HUES6 (cell line): ENCODE measurements around the gene TMEM238L.

Experiments used
- H3K27ac ChIP-seq: 2 replicates; pipeline ENCODE4 v1.7.0; 2013; ENCODE audit warnings: low read depth, mild to moderate bottlenecking, low read length, inconsistent platforms
- H3K27me3 ChIP-seq: 2 replicates; pipeline ENCODE4 v1.6.1; 2013; ENCODE audit warnings: low read length; ENCODE audit not compliant: control insufficient read depth, insufficient read depth
- H3K36me3 ChIP-seq: 2 replicates; pipeline ENCODE4 v1.6.1; 2013; ENCODE audit warnings: low read length; ENCODE audit not compliant: control insufficient read depth, insufficient read depth
- H3K4me1 ChIP-seq: 2 replicates; pipeline ENCODE4 v1.6.1; 2013; ENCODE audit warnings: low read length; ENCODE audit not compliant: control insufficient read depth, insufficient read depth
- H3K4me3 ChIP-seq: 2 replicates; pipeline ENCODE4 v1.5.1; 2013; ENCODE audit warnings: low read depth, low read length
- H3K9ac ChIP-seq: one replicate; pipeline ENCODE4 v1.6.1; 2013; ENCODE audit warnings: mild to moderate bottlenecking, low read length
- H3K9me3 ChIP-seq: 2 replicates; pipeline ENCODE4 v1.6.1; 2013; ENCODE audit warnings: low read depth, low read length; ENCODE audit not compliant: control insufficient read depth, insufficient read depth

TMEM238L gene

DNA sequence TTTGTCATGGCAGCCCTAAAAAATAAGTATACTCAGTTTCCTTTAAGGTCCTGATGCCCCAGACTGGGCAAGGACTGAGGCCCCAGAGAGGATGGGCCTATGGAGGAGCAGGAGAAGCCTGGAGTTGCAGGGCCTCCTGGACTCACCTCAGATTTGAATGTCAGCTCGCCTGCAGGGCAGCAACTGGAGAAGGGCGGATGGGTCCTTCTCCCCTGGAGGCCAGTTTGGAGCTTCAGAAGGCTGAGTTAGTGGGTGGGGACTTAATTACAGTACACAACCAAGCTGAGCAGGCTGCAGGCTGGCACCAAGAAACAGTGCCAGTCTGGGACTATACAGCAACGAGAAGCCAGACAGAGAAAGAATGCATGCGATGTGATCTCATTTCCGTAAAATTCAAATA lies 27.8 kb upstream of the TMEM238L start:
- H3K4me1 ChIP-seq: peaks cover 14% of the 10 kb centered on the region
- no peaks in the 10 kb centered on the region for H3K27me3 ChIP-seq
- no peaks in the 10 kb centered on the region for H3K36me3 ChIP-seq
- H3K9ac ChIP-seq: no peak overlapping the region
- no peaks in the 10 kb centered on the region for H3K9me3 ChIP-seq
- H3K4me3 ChIP-seq: no peak overlapping the region
- no peak overlapping the region for H3K27ac ChIP-seq

DNA sequence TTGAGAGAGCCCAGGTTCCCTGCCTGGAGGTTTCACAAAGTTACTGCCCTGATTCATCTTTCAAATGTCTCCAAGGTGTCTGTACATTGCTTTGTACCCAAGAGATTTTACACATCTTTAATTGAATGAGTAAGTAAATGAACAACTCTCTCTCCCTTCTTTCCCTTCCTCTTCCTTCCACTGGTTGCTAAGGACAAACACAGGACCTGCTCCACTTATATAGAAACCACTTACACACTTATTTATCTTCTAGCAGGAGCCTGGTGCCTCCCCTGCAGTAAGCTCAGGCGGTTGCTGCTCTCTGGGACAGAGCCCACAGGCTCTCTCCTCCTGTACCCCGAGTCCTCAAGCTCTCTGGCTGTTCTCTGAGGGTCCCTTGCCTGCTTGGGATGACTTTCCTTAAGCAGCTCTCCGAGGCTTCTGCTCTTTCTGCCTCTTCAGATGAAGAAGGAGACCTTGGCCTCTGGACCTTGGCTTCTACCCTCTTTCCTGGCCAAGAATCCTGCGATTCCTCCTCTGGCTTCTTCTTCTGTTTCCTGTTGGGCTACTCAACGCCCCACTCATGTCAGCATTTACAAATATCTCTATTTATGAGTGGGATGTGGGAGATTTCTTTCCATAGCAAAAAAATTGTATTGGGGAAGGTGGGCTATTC lies 24.1 kb upstream of the TMEM238L start:
- H3K9ac ChIP-seq: no peak overlapping the region
- H3K27me3 ChIP-seq: no peaks in the 10 kb centered on the region
- H3K27ac ChIP-seq: no peak overlapping the region
- H3K4me1 ChIP-seq: peaks cover 14% of the 10 kb centered on the region
- H3K36me3 ChIP-seq: no peaks in the 10 kb centered on the region
- H3K4me3 ChIP-seq: no peak overlapping the region
- H3K9me3 ChIP-seq: no peaks in the 10 kb centered on the region

DNA sequence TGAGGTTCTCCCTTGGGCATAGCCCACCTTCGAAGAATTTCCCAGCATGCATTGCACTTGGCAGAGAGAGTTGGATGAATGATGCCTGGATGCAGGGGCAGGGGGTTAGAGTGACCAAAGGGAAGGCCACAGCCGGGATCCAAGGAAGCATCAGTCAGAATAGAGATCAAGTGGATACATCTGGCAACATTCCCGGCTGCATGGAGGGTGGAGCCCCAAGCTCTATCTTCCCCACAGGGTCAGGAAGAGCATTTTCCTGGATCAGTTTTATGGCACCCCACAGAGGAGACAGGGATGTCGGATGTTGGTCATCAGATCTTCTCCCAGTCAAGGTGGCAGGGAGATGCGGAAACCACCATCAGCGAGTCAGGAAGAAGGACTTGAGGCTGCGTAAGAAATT lies 21.0 kb upstream of the TMEM238L start:
- no peak overlapping the region for H3K9ac ChIP-seq
- no peak overlapping the region for H3K27ac ChIP-seq
- H3K27me3 ChIP-seq: no peaks in the 10 kb centered on the region
- H3K4me1 ChIP-seq: peaks cover 19% of the 10 kb centered on the region
- no peaks in the 10 kb centered on the region for H3K9me3 ChIP-seq
- H3K36me3 ChIP-seq: no peaks in the 10 kb centered on the region
- no peak overlapping the region for H3K4me3 ChIP-seq

DNA sequence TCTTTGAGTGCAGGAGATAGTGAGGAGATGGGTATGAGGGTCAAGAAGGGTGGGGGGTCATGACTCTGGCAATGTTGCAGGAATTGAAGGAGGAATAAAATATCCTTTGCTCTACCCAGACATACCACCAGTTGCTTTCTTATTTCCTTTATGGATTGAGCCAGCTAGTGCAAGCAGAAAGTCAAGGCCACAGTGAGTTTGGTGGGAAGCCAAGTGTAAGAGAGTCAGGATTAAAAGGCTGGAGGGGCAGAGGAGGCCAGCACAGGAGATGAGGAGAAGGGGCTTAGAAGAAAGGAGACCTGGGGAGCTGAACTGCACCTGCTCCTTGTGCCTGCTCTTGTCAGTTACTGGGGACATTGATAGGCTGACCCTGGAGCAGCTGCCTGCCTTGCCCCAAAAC lies 17.9 kb upstream of the TMEM238L start:
- Histone ChIP-seq H3K36me3 (no peaks in the 10 kb centered on the region), H3K27ac (no peak overlapping the region), H3K4me3 (no peak overlapping the region), H3K9ac (no peak overlapping the region), H3K27me3 (no peaks in the 10 kb centered on the region), H3K9me3 (no peaks in the 10 kb centered on the region), H3K4me1 (peaks cover 7% of the 10 kb centered on the region; the same call in 1 of the 2 replicates)

DNA sequence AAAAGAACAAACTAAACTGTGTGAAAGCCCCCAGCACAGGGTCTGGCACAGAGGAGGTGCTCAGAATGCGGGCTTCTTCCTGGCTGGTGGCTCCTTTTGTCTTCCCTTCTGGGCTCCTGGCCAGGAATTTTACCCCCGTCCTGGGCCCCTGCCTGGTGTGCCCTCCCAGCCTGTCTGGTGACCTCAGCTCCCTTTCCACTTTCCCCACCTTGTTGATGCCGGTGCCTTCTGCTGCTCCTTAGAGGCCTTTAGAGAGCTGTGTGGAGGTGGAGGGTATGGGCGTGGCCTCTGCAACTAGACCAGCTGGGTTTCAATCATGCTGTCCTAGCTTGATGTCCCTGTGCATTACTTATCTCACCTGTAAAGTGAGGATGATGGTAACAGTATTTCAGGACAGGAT lies 17.2 kb upstream of the TMEM238L start:
- no peaks in the 10 kb centered on the region for H3K9me3 ChIP-seq
- H3K36me3 ChIP-seq: no peaks in the 10 kb centered on the region
- no peaks in the 10 kb centered on the region for H3K27me3 ChIP-seq
- no peak overlapping the region for H3K9ac ChIP-seq
- no peak overlapping the region for H3K4me3 ChIP-seq
- peaks cover 7% of the 10 kb centered on the region; the same call in 1 of the 2 replicates for H3K4me1 ChIP-seq
- no peak overlapping the region for H3K27ac ChIP-seq

DNA sequence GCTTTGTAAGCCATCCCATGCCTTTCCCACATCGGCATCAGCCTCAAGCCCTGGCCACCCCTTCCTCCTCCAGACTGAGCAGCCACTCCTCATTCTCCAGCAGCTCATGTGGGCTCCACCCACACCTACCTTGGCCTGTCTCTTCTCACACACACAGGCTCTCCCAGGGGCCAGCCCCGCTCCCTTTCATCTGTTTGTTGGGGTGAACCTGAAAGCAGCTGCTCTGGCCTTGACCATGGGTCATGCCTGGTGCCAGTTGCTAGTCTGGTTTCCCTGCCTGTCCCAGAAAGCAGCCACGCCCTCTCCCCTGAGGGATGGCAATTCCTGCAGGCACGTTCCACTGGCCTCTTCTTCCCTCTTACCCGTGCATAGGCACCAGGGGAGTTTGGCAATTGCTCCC lies 11.4 kb upstream of the TMEM238L start:
- Histone ChIP-seq H3K27me3 (no peaks in the 10 kb centered on the region), H3K9ac (no peak overlapping the region), H3K4me1 (no peaks in the 10 kb centered on the region), H3K4me3 (no peak overlapping the region), H3K9me3 (no peaks in the 10 kb centered on the region), H3K36me3 (no peaks in the 10 kb centered on the region), H3K27ac (no peak overlapping the region)

DNA sequence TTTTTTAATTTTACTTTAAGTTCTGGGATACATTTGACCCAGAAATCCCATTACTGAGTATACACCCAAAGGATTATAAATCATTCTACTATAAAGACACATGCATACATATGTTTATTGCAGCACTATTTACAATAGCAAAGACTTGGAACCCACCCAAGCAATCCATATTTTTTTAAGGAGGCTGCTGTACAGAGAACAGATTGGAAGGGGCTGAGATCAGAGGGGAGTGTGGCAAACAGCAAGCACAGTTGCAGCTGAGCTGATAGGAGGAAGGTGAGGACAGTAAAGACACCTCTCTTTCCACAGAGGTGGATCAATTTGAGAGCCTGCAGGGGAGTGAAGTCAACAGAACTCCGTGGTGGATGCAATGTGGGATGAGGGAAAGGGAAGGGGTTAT lies 10.2 kb upstream of the TMEM238L start:
- no peak overlapping the region for H3K4me3 ChIP-seq
- no peaks in the 10 kb centered on the region for H3K36me3 ChIP-seq
- no peak overlapping the region for H3K27ac ChIP-seq
- no peak overlapping the region for H3K9ac ChIP-seq
- no peaks in the 10 kb centered on the region for H3K27me3 ChIP-seq
- H3K9me3 ChIP-seq: no peaks in the 10 kb centered on the region
- H3K4me1 ChIP-seq: no peaks in the 10 kb centered on the region

DNA sequence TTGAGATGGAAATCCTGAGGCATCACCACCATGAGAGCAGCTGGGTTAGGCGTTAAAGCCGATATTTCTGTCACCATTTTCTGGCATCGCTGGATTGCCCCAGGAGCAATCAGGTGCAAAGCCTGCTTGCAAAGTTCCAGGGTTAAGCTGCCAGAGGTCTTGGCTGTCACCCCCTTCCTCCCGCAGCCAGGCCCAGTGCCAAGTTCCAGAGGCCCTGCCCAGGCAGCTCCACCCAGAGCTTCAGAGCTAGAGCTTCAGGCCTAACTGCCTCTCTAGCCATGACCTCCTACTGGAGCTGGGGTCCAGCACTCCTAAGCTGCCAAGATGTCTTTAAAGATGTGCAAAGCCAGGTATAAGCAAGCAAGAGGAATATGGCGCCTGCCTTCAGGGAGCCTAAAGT lies 8.8 kb upstream of the TMEM238L start:
- Histone ChIP-seq H3K9me3 (no peaks in the 10 kb centered on the region), H3K27me3 (no peaks in the 10 kb centered on the region), H3K36me3 (no peaks in the 10 kb centered on the region), H3K4me1 (no peaks in the 10 kb centered on the region), H3K4me3 (no peak overlapping the region), H3K9ac (no peak overlapping the region), H3K27ac (no peak overlapping the region)

DNA sequence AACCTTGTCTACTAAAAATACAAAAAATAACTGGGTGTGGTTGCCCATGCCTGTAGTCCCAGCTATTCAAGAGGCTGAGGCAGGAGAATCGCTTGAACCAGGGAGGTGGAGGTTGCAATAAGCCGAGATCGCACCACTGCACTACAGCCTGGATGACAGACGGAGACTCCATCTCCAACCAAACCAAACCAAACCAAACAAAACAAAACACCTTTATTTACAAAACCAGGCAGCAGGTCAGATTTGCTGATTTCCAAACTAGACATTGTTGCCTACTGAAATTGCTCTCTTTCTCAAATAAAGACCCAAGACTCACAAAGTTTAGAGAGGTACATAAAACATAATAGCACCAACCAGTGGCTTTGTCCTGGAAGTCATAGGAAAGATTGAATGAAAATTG lies 5.7 kb upstream of the TMEM238L start:
- no peaks in the 10 kb centered on the region; the same call in 1 of the 2 replicates for H3K4me1 ChIP-seq
- H3K36me3 ChIP-seq: no peaks in the 10 kb centered on the region
- no peaks in the 10 kb centered on the region for H3K9me3 ChIP-seq
- H3K9ac ChIP-seq: no peak overlapping the region
- H3K4me3 ChIP-seq: no peak overlapping the region
- no peak overlapping the region for H3K27ac ChIP-seq
- no peaks in the 10 kb centered on the region for H3K27me3 ChIP-seq

DNA sequence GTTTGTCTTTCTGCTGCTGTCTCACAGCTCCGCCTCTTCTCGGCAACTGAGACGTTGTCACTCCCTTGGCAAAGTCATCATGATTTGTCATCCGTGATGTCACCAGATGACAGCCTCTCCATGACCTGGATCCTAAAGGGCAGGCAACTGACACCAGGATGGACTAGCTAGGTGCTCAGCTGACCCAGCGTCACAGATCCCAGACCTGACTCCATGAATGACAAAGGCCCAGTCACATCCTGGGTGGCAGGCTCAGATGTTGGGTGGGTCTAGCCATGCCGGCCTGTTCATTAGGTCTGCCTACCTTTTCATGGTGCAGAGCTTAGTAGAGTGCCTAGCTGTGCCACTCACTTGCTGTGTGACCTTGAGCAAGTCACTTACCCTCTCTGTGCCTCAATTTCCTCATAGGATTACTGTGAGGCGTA lies 3.8 kb upstream of the TMEM238L start:
- Histone ChIP-seq H3K4me1 (no peaks in the 10 kb centered on the region; the same call in 1 of the 2 replicates), H3K9me3 (no peaks in the 10 kb centered on the region), H3K27me3 (no peaks in the 10 kb centered on the region), H3K36me3 (no peaks in the 10 kb centered on the region), H3K27ac (no peak overlapping the region), H3K4me3 (no peak overlapping the region), H3K9ac (no peak overlapping the region)

DNA sequence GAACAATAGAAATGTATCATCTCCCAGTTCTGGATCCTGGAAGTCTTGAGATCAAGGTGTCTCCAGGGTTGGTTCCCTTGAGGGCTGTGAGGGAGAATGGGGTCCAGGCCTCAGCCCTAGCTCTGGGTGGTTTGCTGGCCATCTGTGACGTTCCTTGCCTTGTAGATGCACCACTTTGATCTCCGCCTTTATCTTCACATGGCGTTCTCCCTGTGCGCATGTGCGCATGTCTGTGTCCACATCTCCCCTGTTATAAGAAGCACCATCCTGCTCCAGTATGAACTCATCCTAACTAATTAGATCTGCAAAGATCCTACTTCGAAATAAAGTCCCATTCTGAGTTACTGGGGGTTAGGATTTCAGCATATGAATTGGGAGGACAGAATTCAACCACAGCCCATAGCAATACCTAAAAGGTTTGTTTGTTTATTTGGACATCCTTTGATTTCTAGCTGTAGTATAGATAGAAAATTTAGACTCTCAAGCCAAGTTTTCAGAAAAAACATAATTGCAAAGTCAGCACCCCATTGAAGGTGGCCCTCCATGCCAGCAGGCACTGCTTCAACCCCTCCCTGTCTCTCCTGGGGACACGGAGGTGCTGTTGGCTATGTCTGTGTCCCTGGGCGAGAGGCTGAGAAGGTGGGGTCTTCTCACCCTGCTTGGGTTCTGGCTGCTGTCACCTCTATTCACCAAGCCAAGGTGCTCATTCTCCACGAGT lies 2.8 kb upstream of the TMEM238L start:
- Histone ChIP-seq H3K36me3 (no peaks in the 10 kb centered on the region), H3K27ac (no peak overlapping the region), H3K4me3 (no peak overlapping the region), H3K4me1 (no peaks in the 10 kb centered on the region; the same call in 1 of the 2 replicates), H3K27me3 (no peaks in the 10 kb centered on the region), H3K9ac (no peak overlapping the region), H3K9me3 (no peaks in the 10 kb centered on the region)
